ENCODE data around the gene SPACA1. TPM values are rescaled to one million over a fixed set of nuclear protein-coding genes. Genes with fewer than 3 reads are reported as not detected.

SPACA1 gene
- total and polyA plus RNA-seq, 4 donors = not detected

DNA sequence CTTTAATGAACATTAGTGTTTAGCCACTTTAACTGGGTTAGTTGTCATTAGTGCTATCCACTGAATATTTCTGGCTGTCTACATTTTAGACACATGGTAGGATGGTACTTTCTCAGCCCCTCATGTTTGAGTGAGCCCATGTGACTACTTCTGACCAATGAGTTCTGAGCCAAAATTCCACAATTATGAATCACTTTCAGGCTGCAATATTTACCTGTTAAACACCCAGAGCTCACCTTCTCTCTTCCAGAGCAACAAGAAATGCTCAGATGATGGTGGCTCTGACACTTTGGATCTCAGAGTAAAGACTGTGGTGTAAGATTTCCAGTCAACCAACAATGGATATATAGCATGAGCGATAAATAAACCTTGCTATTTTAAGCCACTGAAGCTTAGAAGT, 24.8 kb downstream of the SPACA1 start:
- no peaks in the 10 kb centered on the region for H3K36me3 ChIP-seq (ENCODE audit: control insufficient read depth in 1 of 2, insufficient read depth in 2 of 2, low read length in 1 of 2)
- peaks cover 0 to 1% of the 10 kb centered on the region in 2 donors for H3K4me1 ChIP-seq (ENCODE audit: control insufficient read depth in 1 of 2, insufficient read depth in 2 of 2, low read length in 2 of 2)
- WGBS, 2 donors = 97 to 98% methylated on average over 1 of the region's 1 CpG
- no peak overlapping the region for H3K4me3 ChIP-seq (ENCODE audit: low read length in 2 of 2)
- no peaks in the 10 kb centered on the region for H3K9me3 ChIP-seq (ENCODE audit: control insufficient read depth, low read length)
- intact Hi-C loops (cut with DNase I) = no loop called here
- DNase-seq = no peak
- no peaks in the 10 kb centered on the region for H3K27me3 ChIP-seq (ENCODE audit: control insufficient read depth in 1 of 2, insufficient read depth in 2 of 2, low read length in 1 of 2)
- H3K27ac ChIP-seq (ENCODE audit: low read depth in 1 of 2, low read length in 2 of 2) = no peak overlapping the region
- no peak for ATAC-seq (ENCODE audit: low FRiP score)

DNA sequence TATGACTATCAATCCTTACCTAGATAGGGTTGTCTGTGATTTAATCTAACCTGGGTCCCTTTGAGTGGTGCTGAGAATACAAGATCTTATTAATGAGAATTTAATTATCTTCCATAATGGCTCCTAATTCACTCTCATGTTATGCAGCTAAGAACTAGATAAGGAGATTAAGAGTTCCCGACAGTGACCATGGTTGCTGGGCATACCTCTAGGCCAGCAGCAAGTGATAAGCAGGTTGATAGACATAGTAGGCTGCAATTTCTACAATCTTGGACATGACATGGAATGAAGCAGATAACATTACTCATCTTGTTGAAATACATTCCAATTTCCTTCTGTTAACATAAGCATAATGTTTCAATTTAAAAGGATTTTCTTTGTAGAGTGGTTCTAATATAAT, 27.1 kb downstream of the SPACA1 start:
- H3K4me3 ChIP-seq (ENCODE audit: low read length in 2 of 2) = no peak overlapping the region
- ATAC-seq (ENCODE audit: low FRiP score) (no peak), DNase-seq (no peak)
- WGBS, 2 donors = 83 to 84% methylated on average over 1 of the region's 1 CpG
- H3K27me3 ChIP-seq (ENCODE audit: control insufficient read depth in 1 of 2, insufficient read depth in 2 of 2, low read length in 1 of 2) = no peaks in the 10 kb centered on the region
- intact Hi-C loops (cut with DNase I) = no loop called here
- peaks cover 0 to 1% of the 10 kb centered on the region in 2 donors for H3K4me1 ChIP-seq (ENCODE audit: control insufficient read depth in 1 of 2, insufficient read depth in 2 of 2, low read length in 2 of 2)
- no peaks in the 10 kb centered on the region for H3K9me3 ChIP-seq (ENCODE audit: control insufficient read depth, low read length)
- no peaks in the 10 kb centered on the region for H3K36me3 ChIP-seq (ENCODE audit: control insufficient read depth in 1 of 2, insufficient read depth in 2 of 2, low read length in 1 of 2)
- H3K27ac ChIP-seq (ENCODE audit: low read depth in 1 of 2, low read length in 2 of 2) = no peak overlapping the region

DNA sequence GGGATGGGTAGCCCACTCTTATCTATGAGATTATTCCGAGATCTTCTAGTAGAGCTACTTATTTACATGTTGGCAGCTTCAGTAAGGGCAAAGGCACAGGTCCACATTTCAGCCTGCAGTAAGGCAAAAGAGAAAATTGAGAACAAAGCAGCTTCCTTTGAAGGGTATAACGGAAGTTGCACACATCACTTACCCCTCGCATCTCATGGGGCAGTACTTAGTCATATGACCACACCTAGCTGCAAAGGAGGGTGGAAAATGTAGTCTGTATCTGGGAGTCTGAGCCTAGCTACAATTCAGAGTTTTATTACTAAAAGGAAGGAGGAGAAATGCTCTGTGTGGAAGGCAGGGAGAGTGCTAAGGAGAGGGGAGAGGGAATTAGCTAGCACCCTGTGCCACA, 29.7 kb downstream of the SPACA1 start:
- intact Hi-C loops (cut with DNase I) = no loop called here
- DNase-seq (no peak), ATAC-seq (ENCODE audit: low FRiP score) (no peak)
- peaks cover 0 to 1% of the 10 kb centered on the region in 2 donors for H3K4me1 ChIP-seq (ENCODE audit: control insufficient read depth in 1 of 2, insufficient read depth in 2 of 2, low read length in 2 of 2)
- no peak overlapping the region for H3K27ac ChIP-seq (ENCODE audit: low read depth in 1 of 2, low read length in 2 of 2)
- 74 to 81% methylated on average over 3 of the region's 3 CpGs for WGBS, 2 donors
- no peak overlapping the region for H3K4me3 ChIP-seq (ENCODE audit: low read length in 2 of 2)
- peaks cover 1% of the 10 kb centered on the region for H3K9me3 ChIP-seq (ENCODE audit: control insufficient read depth, low read length)
- H3K36me3 ChIP-seq (ENCODE audit: control insufficient read depth in 1 of 2, insufficient read depth in 2 of 2, low read length in 1 of 2) = no peaks in the 10 kb centered on the region
- no peaks in the 10 kb centered on the region for H3K27me3 ChIP-seq (ENCODE audit: control insufficient read depth in 1 of 2, insufficient read depth in 2 of 2, low read length in 1 of 2)

DNA sequence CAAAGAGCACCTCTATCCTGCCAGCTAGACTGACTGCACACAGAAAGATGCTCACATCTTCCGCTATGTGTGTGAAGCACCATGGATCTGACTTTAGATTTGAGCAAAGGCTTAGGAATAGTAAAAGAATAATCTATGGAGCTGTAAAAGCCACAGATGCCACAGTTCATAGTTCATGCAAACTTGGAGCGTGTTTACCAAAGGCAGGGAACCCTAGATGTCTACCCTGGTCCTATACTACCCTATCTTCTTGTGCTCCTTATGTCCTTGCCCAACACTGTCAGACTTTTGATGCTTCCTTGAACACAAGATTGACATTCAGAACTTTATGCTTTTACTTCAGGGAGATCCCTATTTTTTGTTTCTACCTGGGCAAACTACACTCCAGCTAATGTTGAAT, 39.2 kb downstream of the SPACA1 start:
- 95 to 98% methylated on average over 2 of the region's 2 CpGs for WGBS, 2 donors
- ATAC-seq (ENCODE audit: low FRiP score) (no peak), DNase-seq (no peak)
- intact Hi-C loops (cut with DNase I) = no loop called here
- no peaks in the 10 kb centered on the region for H3K27me3 ChIP-seq (ENCODE audit: control insufficient read depth in 1 of 2, insufficient read depth in 2 of 2, low read length in 1 of 2)
- no peaks in the 10 kb centered on the region for H3K9me3 ChIP-seq (ENCODE audit: control insufficient read depth, low read length)
- no peak overlapping the region for H3K4me3 ChIP-seq (ENCODE audit: low read length in 2 of 2)
- no peaks in the 10 kb centered on the region for H3K4me1 ChIP-seq (ENCODE audit: control insufficient read depth in 1 of 2, insufficient read depth in 2 of 2, low read length in 2 of 2)
- H3K27ac ChIP-seq (ENCODE audit: low read depth in 1 of 2, low read length in 2 of 2) = no peak overlapping the region
- H3K36me3 ChIP-seq (ENCODE audit: control insufficient read depth in 1 of 2, insufficient read depth in 2 of 2, low read length in 1 of 2) = no peaks in the 10 kb centered on the region

DNA sequence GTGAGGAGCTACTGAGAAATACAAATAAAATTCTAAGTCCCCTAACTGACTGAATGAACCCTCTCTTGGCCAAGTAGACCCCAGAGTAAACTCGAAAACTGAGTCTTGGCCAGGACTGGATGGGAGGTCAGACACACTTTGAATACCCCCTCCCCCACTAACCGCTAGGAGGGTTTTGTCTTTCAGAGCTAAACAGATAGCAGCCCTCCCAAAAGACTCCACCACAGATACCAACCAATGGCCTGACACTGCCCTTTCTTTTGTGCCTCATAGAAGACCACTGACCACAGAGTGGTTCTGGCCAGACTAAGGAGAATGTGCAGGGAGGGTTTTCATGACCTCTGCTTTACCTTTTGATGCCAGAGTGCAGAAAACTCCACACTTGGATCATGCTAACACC, 42.1 kb downstream of the SPACA1 start:
- H3K4me3 ChIP-seq (ENCODE audit: low read length in 2 of 2) = no peak overlapping the region
- intact Hi-C loops (cut with DNase I) = no loop called here

DNA sequence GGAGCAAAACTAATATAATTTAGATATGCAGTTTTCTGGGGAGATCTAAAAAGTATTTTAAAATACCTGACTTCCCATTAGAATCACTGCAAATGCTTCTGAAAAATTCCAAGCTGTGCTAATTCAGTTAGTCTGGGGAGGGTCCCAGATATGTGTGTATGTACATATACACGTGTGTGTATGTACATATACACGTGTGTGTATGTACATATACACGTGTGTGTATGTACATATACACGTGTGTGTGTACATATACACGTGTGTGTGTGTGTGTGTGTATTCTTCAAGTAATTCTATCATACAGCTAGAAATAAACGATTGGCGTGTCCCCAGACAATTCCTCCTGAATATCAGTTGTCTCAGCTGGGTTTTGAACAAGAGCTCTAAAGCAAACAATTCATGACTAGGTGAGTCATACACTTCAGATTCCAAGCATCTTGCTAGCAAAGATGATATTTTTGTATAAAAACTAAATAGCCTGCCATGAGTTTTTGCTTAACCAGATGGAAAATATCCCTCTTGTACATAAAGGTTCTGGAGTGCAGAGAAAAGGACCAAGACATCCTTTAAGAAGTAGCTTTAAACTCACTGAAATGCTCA, 58.2 kb downstream of the SPACA1 start:
- ATAC-seq (ENCODE audit: low FRiP score) (no peak), DNase-seq (no peak)
- H3K27me3 ChIP-seq (ENCODE audit: control insufficient read depth in 1 of 2, insufficient read depth in 2 of 2, low read length in 1 of 2) = no peaks in the 10 kb centered on the region
- H3K4me1 ChIP-seq (ENCODE audit: control insufficient read depth in 1 of 2, insufficient read depth in 2 of 2, low read length in 2 of 2) = no peaks in the 10 kb centered on the region
- 73 to 80% methylated on average over 7 of the region's 7 CpGs for WGBS, 2 donors
- no peaks in the 10 kb centered on the region for H3K36me3 ChIP-seq (ENCODE audit: control insufficient read depth in 1 of 2, insufficient read depth in 2 of 2, low read length in 1 of 2)
- H3K4me3 ChIP-seq (ENCODE audit: low read length in 2 of 2) = no peak overlapping the region
- intact Hi-C loops (cut with DNase I) = no loop called here
- no peak overlapping the region for H3K27ac ChIP-seq (ENCODE audit: low read depth in 1 of 2, low read length in 2 of 2)
- no peaks in the 10 kb centered on the region for H3K9me3 ChIP-seq (ENCODE audit: control insufficient read depth, low read length)

More for the DNA sequence above, 42.1 kb downstream of the SPACA1 start:
- H3K9me3 ChIP-seq (ENCODE audit: control insufficient read depth, low read length) = no peaks in the 10 kb centered on the region
- no peak overlapping the region for H3K27ac ChIP-seq (ENCODE audit: low read depth in 1 of 2, low read length in 2 of 2)
- no peaks in the 10 kb centered on the region for H3K36me3 ChIP-seq (ENCODE audit: control insufficient read depth in 1 of 2, insufficient read depth in 2 of 2, low read length in 1 of 2)
- DNase-seq (no peak), ATAC-seq (ENCODE audit: low FRiP score) (no peak)
- WGBS, 2 donors = 56 to 65% methylated on average over 2 of the region's 2 CpGs
- no peaks in the 10 kb centered on the region for H3K4me1 ChIP-seq (ENCODE audit: control insufficient read depth in 1 of 2, insufficient read depth in 2 of 2, low read length in 2 of 2)
- no peaks in the 10 kb centered on the region for H3K27me3 ChIP-seq (ENCODE audit: control insufficient read depth in 1 of 2, insufficient read depth in 2 of 2, low read length in 1 of 2)

GRCh38 chr6:88107241-88107640, 59.6 kb downstream of the SPACA1 start:
- Histone ChIP-seq H3K4me1 (ENCODE audit: control insufficient read depth in 1 of 2, insufficient read depth in 2 of 2, low read length in 2 of 2) (no peaks in the 10 kb centered on the region), H3K36me3 (ENCODE audit: control insufficient read depth in 1 of 2, insufficient read depth in 2 of 2, low read length in 1 of 2) (no peaks in the 10 kb centered on the region), H3K4me3 (ENCODE audit: low read length in 2 of 2) (no peak overlapping the region), H3K27me3 (ENCODE audit: control insufficient read depth in 1 of 2, insufficient read depth in 2 of 2, low read length in 1 of 2) (no peaks in the 10 kb centered on the region), H3K27ac (ENCODE audit: low read depth in 1 of 2, low read length in 2 of 2) (no peak overlapping the region), H3K9me3 (ENCODE audit: control insufficient read depth, low read length) (peaks cover 2% of the 10 kb centered on the region)
- intact Hi-C loops (cut with DNase I) = no loop called here
- DNase-seq (no peak), ATAC-seq (ENCODE audit: low FRiP score) (no peak)

DNA sequence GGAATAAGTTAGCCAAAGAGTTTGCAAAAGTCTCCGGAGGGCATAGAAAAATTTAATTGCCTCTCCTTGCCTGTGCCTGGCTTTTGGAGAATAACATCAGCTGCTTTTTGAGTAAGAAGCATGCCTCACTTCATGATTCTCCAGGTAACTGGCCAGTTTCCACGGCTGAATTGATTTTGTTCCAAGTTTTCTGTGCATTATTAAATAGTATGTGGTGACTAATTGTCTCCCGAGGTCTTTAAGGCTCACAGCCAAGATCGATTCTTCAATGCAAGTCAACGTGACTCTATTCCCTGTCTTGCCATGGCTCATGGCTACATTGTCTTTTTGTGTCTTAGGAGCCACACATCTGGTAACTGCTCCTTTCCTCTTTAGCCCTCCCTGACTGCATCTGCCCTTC, 64.3 kb downstream of the SPACA1 start:
- WGBS, 2 donors = 68 to 76% methylated on average over 5 of the region's 5 CpGs

GRCh38 chr6:88114838-88115237, 67.2 kb downstream of the SPACA1 start:
- 31 to 42% methylated on average over 2 of the region's 2 CpGs for WGBS, 2 donors
- intact Hi-C loops (cut with DNase I) = no loop called here
- Histone ChIP-seq H3K9me3 (ENCODE audit: control insufficient read depth, low read length) (peaks cover 4% of the 10 kb centered on the region), H3K4me1 (ENCODE audit: control insufficient read depth in 1 of 2, insufficient read depth in 2 of 2, low read length in 2 of 2) (no peaks in the 10 kb centered on the region), H3K27ac (ENCODE audit: low read depth in 1 of 2, low read length in 2 of 2) (no peak overlapping the region), H3K36me3 (ENCODE audit: control insufficient read depth in 1 of 2, insufficient read depth in 2 of 2, low read length in 1 of 2) (no peaks in the 10 kb centered on the region), H3K4me3 (ENCODE audit: low read length in 2 of 2) (no peak overlapping the region), H3K27me3 (ENCODE audit: control insufficient read depth in 1 of 2, insufficient read depth in 2 of 2, low read length in 1 of 2) (no peaks in the 10 kb centered on the region)
- DNase-seq = no peak
- ATAC-seq (ENCODE audit: low FRiP score) = no peak

More for the DNA sequence above, 64.3 kb downstream of the SPACA1 start:
- no peak overlapping the region for H3K27ac ChIP-seq (ENCODE audit: low read depth in 1 of 2, low read length in 2 of 2)
- H3K36me3 ChIP-seq (ENCODE audit: control insufficient read depth in 1 of 2, insufficient read depth in 2 of 2, low read length in 1 of 2) = no peaks in the 10 kb centered on the region
- H3K4me3 ChIP-seq (ENCODE audit: low read length in 2 of 2) = no peak overlapping the region
- ATAC-seq (ENCODE audit: low FRiP score) (no peak), DNase-seq (no peak)
- no peaks in the 10 kb centered on the region for H3K4me1 ChIP-seq (ENCODE audit: control insufficient read depth in 1 of 2, insufficient read depth in 2 of 2, low read length in 2 of 2)
- intact Hi-C loops (cut with DNase I) = no loop called here
- peaks cover 4% of the 10 kb centered on the region for H3K9me3 ChIP-seq (ENCODE audit: control insufficient read depth, low read length)
- no peaks in the 10 kb centered on the region for H3K27me3 ChIP-seq (ENCODE audit: control insufficient read depth in 1 of 2, insufficient read depth in 2 of 2, low read length in 1 of 2)

Data from aorta (tissue), 5 donors.